K562 (cell line): ENCODE data around the gene CARMIL1. TPM values are rescaled to one million over a fixed set of nuclear protein-coding genes. Genes with fewer than 3 reads are reported as not detected.
"Not testable (repeated sequence)": the region's sequence is repeated elsewhere in the genome, so short reads cannot be mapped to it uniquely, and the experiment has no call there.

Experiments used
- ATAC-seq: fragments of 200-7000 bp; cut with Tn5 transposase; 3 replicates; pipeline ENCODE4 v1.9.1; 2020; ENCODE audit warnings: moderate library complexity
- BruUV-seq: library from RNA; stranded (reverse); fragments of 400-500 nt; replicated peaks from 2 replicates; lab custom pipeline; 2021; lab: Mats Ljungman, UMichigan
- CTCF ChIA-PET: fragments of 300-600 bp; formaldehyde crosslinking; extraction: SDS; loops from one replicate; lab custom pipeline; 2021; ENCODE audit warnings: low intra/inter-chr PET ratio; lab: Yijun Ruan, JAX
- POLR2A ChIA-PET: fragments of 300-600, 350-650 bp; sonication (Branson Sonifier 250); formaldehyde crosslinking; extraction: SDS; loops from one replicate; lab custom pipeline; 2021; ENCODE audit warnings: antibody characterized with exemption, inconsistent platforms; lab: Yijun Ruan, JAX
- DNase-seq, 4 experiments: peaks; one replicate each; pipeline versions ENCODE4 v3.0.0 to v3.0.0-alpha.2; 2011 to 2018; ENCODE audit warnings: low spot score in 3 of 4, mixed read lengths in 3 of 4; ENCODE audit errors: extremely low read depth in 1 of 4
- FAIRE-seq: peaks from 2 replicates; lab custom pipeline; 2011; peaks lifted over from hg19 to GRCh38; lab: Jason Lieb, UNC
- H2AFZ ChIP-seq: 2 replicates; pipeline ENCODE4 v1.6.0; 2011; ENCODE audit warnings: low read depth, low read length, control low read depth, inconsistent platforms
- H3K27ac ChIP-seq: fragments of 200-600 bp; 3 replicates; pipeline ENCODE4 v1.8.0; 2011; ENCODE audit warnings: low read depth, mild to moderate bottlenecking, control low read depth, inconsistent platforms, low read length, moderate library complexity, mixed read lengths; ENCODE audit errors: extremely low read depth
- H3K27me3 ChIP-seq, 2 experiments: fragments of 300-600 bp in 1 of 2; 2 replicates in 1 of 2; 3 replicates in 1 of 2; pipeline versions ENCODE4 v1.6.0 to v1.8.0; 2011; ENCODE audit warnings: inconsistent platforms in 2 of 2, low read length in 2 of 2, mild to moderate bottlenecking in 1 of 2, mixed read lengths in 1 of 2, moderate library complexity in 1 of 2; ENCODE audit not compliant: control insufficient read depth in 2 of 2, insufficient read depth in 2 of 2
- H3K36me3 ChIP-seq: fragments of 300-600 bp; 3 replicates; pipeline ENCODE4 v1.8.0; 2011; ENCODE audit warnings: mild to moderate bottlenecking, low read length, inconsistent platforms; ENCODE audit not compliant: control insufficient read depth, insufficient read depth
- H3K4me1 ChIP-seq, 2 experiments: fragments of 200-600 bp in 1 of 2; replicated peaks in 1 of 2; 2 replicates in 1 of 2; 3 replicates in 1 of 2; pipeline versions ENCODE4 v1.5.1 to v1.8.0; 2011; ENCODE audit warnings: inconsistent platforms in 2 of 2, low read length in 2 of 2, mild to moderate bottlenecking in 1 of 2, mixed read lengths in 1 of 2, moderate library complexity in 1 of 2; ENCODE audit not compliant: control insufficient read depth in 2 of 2, insufficient read depth in 2 of 2
- H3K4me2 ChIP-seq: 2 replicates; pipeline ENCODE4 v1.6.1; 2011; ENCODE audit warnings: low read length, control low read depth, inconsistent platforms, mixed read lengths; ENCODE audit not compliant: insufficient read depth
- H3K4me3 ChIP-seq: fragments of 200-600 bp; sonication (generic), shearing (Covaris generic); 2 replicates; pipeline ENCODE4 v1.5.1; 2016; ENCODE audit warnings: control low read depth, inconsistent platforms
- H3K79me2 ChIP-seq: fragments of 200-600 bp; 3 replicates; pipeline ENCODE4 v1.8.0; 2011; ENCODE audit warnings: low read length, inconsistent platforms; ENCODE audit not compliant: control insufficient read depth, insufficient read depth
- H3K9ac ChIP-seq, 2 experiments: 2 replicates each; pipeline versions ENCODE4 v1.6.0 to v1.6.1; 2011; ENCODE audit warnings: low read depth in 2 of 2, low read length in 2 of 2, control low read depth in 1 of 2, inconsistent platforms in 1 of 2, mild to moderate bottlenecking in 1 of 2, mixed read lengths in 1 of 2; ENCODE audit not compliant: insufficient read depth in 1 of 2
- H3K9me1 ChIP-seq: one replicate; pipeline ENCODE4 v1.6.0; 2011; ENCODE audit warnings: inconsistent platforms, mild to moderate bottlenecking, low read length, moderate library complexity; ENCODE audit not compliant: control insufficient read depth, insufficient read depth
- H3K9me3 ChIP-seq: replicated peaks from 2 replicates; pipeline ENCODE4 v1.5.1; 2011; ENCODE audit warnings: low read depth, low read length, inconsistent platforms; ENCODE audit not compliant: control insufficient read depth, insufficient read depth
- H4K20me1 ChIP-seq: replicated peaks from 2 replicates; pipeline ENCODE4 v1.6.1; 2011; ENCODE audit warnings: low read length, inconsistent platforms, mixed read lengths; ENCODE audit not compliant: control insufficient read depth, insufficient read depth
- BHLHE40 ChIP-seq: IDR thresholded peaks from 2 replicates; pipeline ENCODE4 v1.6.1; 2011; ENCODE audit warnings: low read length, improper control_type of control experiment
- GATA2 ChIP-seq: sonication (generic); formaldehyde crosslinking; IDR thresholded peaks from 2 replicates; pipeline ENCODE4 v1.4.0; 2020; ENCODE audit warnings: mild to moderate bottlenecking, missing genetic modification reagents
- HNRNPH1 ChIP-seq: fragments of 200-400 bp; formaldehyde crosslinking; optimal IDR thresholded peaks from 2 replicates; pipeline ENCODE3; 2017; ENCODE audit warnings: low read depth, mild to moderate bottlenecking, low read length, moderate library complexity
- KAT7 ChIP-seq: sonication (generic); formaldehyde crosslinking; IDR thresholded peaks from 2 replicates; pipeline ENCODE4 v1.8.0; 2022; ENCODE audit warnings: missing genetic modification reagents, mild to moderate bottlenecking, borderline replicate concordance
- MIER1 ChIP-seq: fragments of 450-650 bp; IDR thresholded peaks from 2 replicates; pipeline ENCODE4 v1.6.1; 2016; ENCODE audit warnings: antibody characterized with exemption, mild to moderate bottlenecking, low read depth
- NFYB ChIP-seq: IDR thresholded peaks from 2 replicates; pipeline ENCODE4 v1.6.1; 2011; ENCODE audit warnings: mild to moderate bottlenecking, moderate library complexity; ENCODE audit not compliant: insufficient read length; ENCODE audit errors: extremely low read depth
- SFPQ ChIP-seq: fragments of 200-400 bp; formaldehyde crosslinking; IDR thresholded peaks from 2 replicates; pipeline ENCODE4 v1.6.1; 2017; ENCODE audit warnings: mild to moderate bottlenecking, low read depth, low read length, moderate library complexity
- SIN3A ChIP-seq, 2 experiments: fragments of 150-350 bp in 1 of 2; IDR thresholded peaks; 2 replicates each; pipeline ENCODE4 v1.6.1; 2011 to 2016; ENCODE audit warnings: borderline replicate concordance in 2 of 2, low read depth in 2 of 2, low read length in 2 of 2, mild to moderate bottlenecking in 2 of 2, moderate library complexity in 2 of 2; ENCODE audit not compliant: control insufficient read depth in 1 of 2
- ZNF583 ChIP-seq: fragments of 250-450 bp; sonication (Bioruptor Pico); IDR thresholded peaks from 2 replicates; pipeline ENCODE4 v1.4.0; 2020
- ZNF644 ChIP-seq: fragments of 200-800 bp; sonication (Bioruptor generic); IDR thresholded peaks from 2 replicates; pipeline ENCODE4 v1.6.1; 2016; ENCODE audit warnings: low read depth, missing genetic modification characterization, missing compliant biosample characterization
- ZNF696 ChIP-seq: fragments of 250-450 bp; sonication (Bioruptor Pico); conservative IDR thresholded peaks from 2 replicates; pipeline ENCODE4 v1.4.0; 2020; ENCODE audit warnings: mild to moderate bottlenecking, moderate library complexity
- ZNF764 ChIP-seq: fragments of 250-450 bp; sonication (Bioruptor Pico); IDR thresholded peaks from 2 replicates; pipeline ENCODE4 v1.4.0; 2020; ENCODE audit warnings: low read depth, mild to moderate bottlenecking, moderate library complexity
- WGBS: fragments of 100-300 bp; shearing (Covaris generic); methylation state at CpG from one replicate; pipeline ENCODE4 v1.1.6; 2016; ENCODE audit warnings: low coverage, mixed read lengths; ENCODE audit not compliant: insufficient coverage; ENCODE audit errors: missing lambda C conversion rate; 5-methylcytosine and 5-hydroxymethylcytosine counted together
- in situ Hi-C: fragments of 300-500 bp; cut with MboI; formaldehyde crosslinking; loops from 4 replicates; pipeline ENCODE4 v1.15.0; 2018; ENCODE audit warnings: inconsistent platforms, mixed read lengths
- intact Hi-C: fragments of 100-400 bp; cut with micrococcal nuclease; formaldehyde crosslinking; loops from 2 replicates; pipeline ENCODE4 v1.14.2; 2022
- polyA plus RNA-seq, 8 experiments: library from polyadenylated mRNA; depleted of rRNA in 4 of 8; stranded (reverse) in 5 of 8; unstranded in 3 of 8; fragments of >200 nt; fragmentation: Nextera tagmentation in 2 of 8; fragmentation: Illumina TruSeq in 1 of 8; extraction: Ambion mirVana in 2 of 8; extraction: Trizol in 1 of 8; gene quantifications; 2 replicates each; pipeline versions ENCODE4 v1.2.1 to v1.2.3, GENCODE V29; 2011 to 2014; ENCODE audit warnings: inconsistent platforms in 1 of 8, missing spikeins in 1 of 8
- total RNA-seq, 7 experiments: library from RNA; depleted of rRNA in 6 of 7; stranded (reverse); fragments of >200 nt in 6 of 7; fragmentation: Illumina TruSeq in 2 of 7; extraction: Trizol in 2 of 7; gene quantifications; 2 replicates each; pipeline versions ENCODE4 v1.2.1 to v1.2.3, GENCODE V29; 2011 to 2021; ENCODE audit warnings: low replicate concordance in 1 of 7
- TF ChIP-seq, protein P1 (sequence below): fragments of 250-450 bp; sonication (Bioruptor Pico); IDR thresholded peaks from 2 replicates; pipeline ENCODE4 v1.4.0; 2020; ENCODE audit warnings: mild to moderate bottlenecking, moderate library complexity

Gene CARMIL1
- total and polyA plus RNA-seq, 9 of the 15 experiments (the other 6 are each of a cell fraction or from before 2014, with no cell fraction given), result 0.04 to 0.32 (median 0.10) TPM; not detected in 1

- in situ Hi-C loops, H2AFZ ChIP-seq, DNase-seq, H3K79me2 ChIP-seq, H3K9me1 ChIP-seq, CTCF ChIA-PET, H3K36me3 ChIP-seq, ATAC-seq, H4K20me1 ChIP-seq, H3K4me2 ChIP-seq, BruUV-seq, H3K27ac ChIP-seq, H3K4me3 ChIP-seq, H3K4me1 ChIP-seq, H3K9ac ChIP-seq, H3K9me3 ChIP-seq, H3K27me3 ChIP-seq, intact Hi-C loops, FAIRE-seq: not testable (repeated sequence)
- POLR2A ChIA-PET, result interaction anchor here (1.3 kb wide), 1 partner anchor 17 kb away, joined by 3 read pairs; no protein-coding TSS in a partner anchor
- WGBS, result 1% methylated on average over 8 of the region's 8 CpGs
- TF ChIP-seq NFYB, result peak; percentile 26
Observed at GRCh38 chr6:25382476-25382875, 103.3 kb downstream of the CARMIL1 start.

DNA sequence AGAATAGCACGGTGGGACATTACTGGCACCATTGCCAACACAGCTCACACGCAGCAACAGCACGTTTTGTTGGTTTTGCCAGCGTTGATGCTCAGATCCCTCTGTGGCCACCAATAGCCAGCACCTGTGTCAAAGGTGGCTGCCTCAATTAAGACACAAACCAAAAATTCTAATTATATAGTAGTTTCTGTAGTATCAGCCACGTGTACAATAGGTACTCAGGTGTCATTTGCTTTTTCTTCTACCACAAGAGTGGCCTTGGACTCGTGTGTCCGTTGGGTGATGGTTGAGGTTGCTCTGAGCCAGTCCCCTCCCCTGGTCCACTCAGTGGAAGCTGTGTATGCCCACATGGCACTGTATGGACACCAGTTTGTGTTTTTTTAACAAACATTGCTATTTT is 105.1 kb downstream of the CARMIL1 start:
- Histone ChIP-seq H3K9me3 (no peaks in the 10 kb centered on the region), H3K9ac (no peak overlapping the region), H2AFZ (no peak overlapping the region), H3K79me2 (no peaks in the 10 kb centered on the region), H3K4me3 (no peak overlapping the region), H3K36me3 (no peaks in the 10 kb centered on the region), H4K20me1 (no peaks in the 10 kb centered on the region), H3K4me2 (no peak overlapping the region), H3K9me1 (no peaks in the 10 kb centered on the region), H3K4me1 (no peaks in the 10 kb centered on the region), H3K27me3 (0 out of 5 replicates have a peak, but pooled peaks cover 0 to 4% of the 10 kb centered on the region in 2 experiments), H3K27ac (no peak overlapping the region)
- WGBS, result 1% methylated on average over 7 of the region's 7 CpGs
- in situ Hi-C loops, result no loop called here
- intact Hi-C loops, result no loop called here
- FAIRE-seq (no peak), DNase-seq (no peak), ATAC-seq (no peak)
- ChIA-PET POLR2A (interaction anchor here (1.4 kb wide), 1 partner anchor 14 kb away, joined by 3 read pairs; no protein-coding TSS in a partner anchor), CTCF (no interaction called here)
- no TSS peak for BruUV-seq
- TF ChIP-seq BHLHE40 (no peak), ZNF696 (CRISPR knock-in tag) (no peak), SIN3A (IDR thresholded peaks at IDR 0.05; ENCODE audit: borderline replicate concordance in 2 of 2, control insufficient read depth in 1 of 2, low read depth in 2 of 2, low read length in 2 of 2) (no peak), ZNF644 (tag) (no peak), ZNF764 (CRISPR knock-in tag) (no peak), SFPQ (no peak), KAT7 (CRISPR knock-in tag) (no peak), GATA2 (CRISPR knock-in tag) (no peak), MIER1 (no peak), HNRNPH1 (no peak), ZNF583 (CRISPR knock-in tag) (no peak)
- TF ChIP-seq, protein P1, sequence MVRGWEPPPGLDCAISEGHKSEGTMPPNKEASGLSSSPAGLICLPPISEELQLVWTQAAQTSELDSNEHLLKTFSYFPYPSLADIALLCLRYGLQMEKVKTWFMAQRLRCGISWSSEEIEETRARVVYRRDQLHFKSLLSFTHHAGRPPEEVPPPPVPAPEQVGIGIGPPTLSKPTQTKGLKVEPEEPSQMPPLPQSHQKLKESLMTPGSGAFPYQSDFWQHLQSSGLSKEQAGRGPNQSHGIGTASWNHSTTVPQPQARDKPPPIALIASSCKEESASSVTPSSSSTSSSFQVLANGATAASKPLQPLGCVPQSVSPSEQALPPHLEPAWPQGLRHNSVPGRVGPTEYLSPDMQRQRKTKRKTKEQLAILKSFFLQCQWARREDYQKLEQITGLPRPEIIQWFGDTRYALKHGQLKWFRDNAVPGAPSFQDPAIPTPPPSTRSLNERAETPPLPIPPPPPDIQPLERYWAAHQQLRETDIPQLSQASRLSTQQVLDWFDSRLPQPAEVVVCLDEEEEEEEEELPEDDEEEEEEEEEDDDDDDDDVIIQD (CRISPR knock-in tag), result no peak
